OCI-LY1 (cell line): Measurements from ENCODE around the gene HUNK.

Source experiments
- CTCF ChIP-seq: fragments of 200-600 bp; sonication (generic), shearing (Covaris generic); IDR thresholded peaks from 2 replicates; pipeline ENCODE4 v1.5.1; 2017; ENCODE audit warnings: mild to moderate bottlenecking, antibody characterized with exemption, low read length, moderate library complexity, mixed read lengths
- EZH2 ChIP-seq: fragments of 200-600 bp; sonication (generic), shearing (Covaris generic); IDR thresholded peaks from 2 replicates; pipeline ENCODE4 v1.8.0; 2017; ENCODE audit warnings: borderline replicate concordance, mixed run types, mild to moderate bottlenecking, antibody characterized with exemption, low read length, moderate library complexity, mixed read lengths

GRCh38 chr21:31927689-31928353 lies 55.0 kb downstream of the HUNK start:
- TF ChIP-seq CTCF (no peak), EZH2 (no peak)
